HuH-7.5 (cell line): ENCODE measurements around the gene RASL11A.
"Not testable (repeated sequence)": the region's sequence is repeated elsewhere in the genome, so short reads cannot be mapped to it uniquely, and the experiment has no call there.

Experiments
- DNase-seq: peaks from one replicate; pipeline ENCODE4 v3.0.0; 2011; ENCODE audit warnings: low spot score

Gene RASL11A

DNA sequence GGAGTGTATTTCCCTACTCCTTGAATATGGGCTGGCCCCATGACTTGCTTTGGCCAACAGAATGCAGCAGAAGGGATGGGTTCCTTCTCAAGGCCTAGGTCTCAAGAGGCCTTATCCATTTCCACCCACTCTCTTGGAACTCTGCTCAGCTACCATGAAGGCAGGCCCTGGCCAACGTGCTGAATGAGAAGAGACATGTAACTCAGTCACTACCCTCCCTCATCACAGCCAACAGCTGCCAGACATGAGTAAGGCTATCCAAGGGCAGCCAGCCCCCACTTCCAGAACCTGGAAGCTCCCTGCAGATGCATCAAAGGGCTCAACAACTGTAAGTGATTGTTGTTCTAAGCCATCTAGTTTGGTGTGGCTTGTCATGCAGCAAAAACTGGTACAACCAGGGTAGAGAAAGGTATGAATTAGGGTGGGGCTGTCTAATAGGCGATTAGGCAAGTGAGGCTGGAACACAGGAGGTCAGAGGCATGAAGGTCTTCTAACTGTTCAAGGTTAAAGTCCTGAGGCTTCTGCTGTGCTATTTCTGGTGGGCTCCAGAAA, 1.4 kb upstream of the RASL11A start:
- DNase-seq = no peak

DNA sequence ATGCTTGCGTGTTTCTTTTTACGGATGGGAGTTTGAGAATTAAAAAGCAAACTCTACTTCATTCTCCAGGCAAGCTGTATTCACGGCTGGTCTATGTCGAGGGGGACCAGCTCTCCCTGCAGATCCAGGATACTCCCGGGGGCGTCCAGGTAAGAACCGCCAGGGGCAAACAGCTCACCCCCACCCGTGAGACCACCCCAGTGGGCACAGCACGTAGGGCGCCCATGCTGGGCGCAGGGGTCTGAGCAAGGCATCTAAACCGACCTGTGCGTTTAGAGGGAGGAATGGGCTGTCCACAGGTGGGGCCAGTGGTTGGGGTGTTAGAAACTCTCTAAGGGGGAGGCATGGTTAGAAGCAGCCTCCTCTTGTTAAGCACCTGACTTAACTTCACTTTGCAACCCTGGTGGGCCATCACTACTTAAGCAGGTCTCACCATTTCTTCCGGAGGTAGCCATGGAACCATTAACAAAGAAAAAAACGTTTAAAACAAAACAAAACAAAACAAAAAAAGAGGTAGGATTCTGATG, 1.0 kb downstream of the RASL11A start:
- DNase-seq = no peak

DNA sequence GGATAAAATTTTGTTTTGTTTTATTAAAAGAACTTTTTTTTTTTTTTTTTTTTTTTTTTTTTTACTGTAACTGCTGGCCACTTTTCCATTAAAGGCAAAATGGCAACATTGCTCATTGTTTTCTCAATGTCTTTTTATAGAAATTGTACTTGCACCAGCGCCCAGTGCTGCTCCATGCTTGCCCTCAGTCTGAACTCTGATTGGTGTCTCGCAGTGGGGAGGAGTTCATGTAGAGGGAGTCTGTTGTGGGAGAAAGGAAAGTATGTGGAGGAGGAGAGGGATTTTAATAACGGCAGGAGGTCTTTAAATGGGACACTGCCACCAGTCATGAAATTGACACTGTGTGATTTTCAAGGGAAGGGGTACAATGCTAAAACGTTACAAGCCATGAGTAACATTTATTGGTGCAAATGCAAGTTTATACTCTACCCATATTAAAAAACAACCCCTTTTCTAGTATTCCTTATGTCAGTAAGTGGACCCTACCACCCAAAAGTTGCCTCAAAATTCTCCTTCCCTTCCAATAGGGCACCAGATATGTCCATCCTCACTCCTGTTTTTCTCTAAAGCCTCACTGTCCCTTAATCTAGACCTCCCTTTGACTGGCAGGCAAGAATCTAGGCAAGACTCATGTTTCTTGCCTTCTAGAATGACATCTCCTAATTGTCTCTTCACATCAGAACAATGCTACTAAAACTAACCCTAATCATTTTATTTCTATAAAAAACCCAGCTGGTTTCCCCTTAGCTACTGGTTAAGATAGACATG, 3.2 kb downstream of the RASL11A start:
- DNase-seq = no peak

DNA sequence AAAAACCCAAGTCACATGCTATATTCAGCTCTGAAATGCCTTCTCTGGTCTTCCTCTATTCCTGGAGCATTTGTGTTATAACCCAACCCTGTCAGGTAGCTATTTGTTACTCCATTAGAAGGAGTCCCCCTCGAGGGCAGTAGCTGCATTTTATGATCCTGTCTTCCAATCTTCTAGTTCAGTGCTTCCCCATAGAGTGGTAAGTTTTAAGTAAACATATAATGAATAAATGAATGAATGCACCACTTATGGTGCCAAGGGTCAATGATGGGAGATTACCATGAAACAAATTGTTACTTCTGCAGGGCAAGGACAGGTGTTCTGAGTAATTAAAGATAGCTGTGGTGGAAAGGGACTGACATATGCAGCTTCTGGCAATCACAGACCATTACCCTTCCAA, 4.0 kb downstream of the RASL11A start:
- DNase-seq = no peak

GRCh38 chr13:27276188-27276587, 5.6 kb downstream of the RASL11A start:
- no peak for DNase-seq

DNA sequence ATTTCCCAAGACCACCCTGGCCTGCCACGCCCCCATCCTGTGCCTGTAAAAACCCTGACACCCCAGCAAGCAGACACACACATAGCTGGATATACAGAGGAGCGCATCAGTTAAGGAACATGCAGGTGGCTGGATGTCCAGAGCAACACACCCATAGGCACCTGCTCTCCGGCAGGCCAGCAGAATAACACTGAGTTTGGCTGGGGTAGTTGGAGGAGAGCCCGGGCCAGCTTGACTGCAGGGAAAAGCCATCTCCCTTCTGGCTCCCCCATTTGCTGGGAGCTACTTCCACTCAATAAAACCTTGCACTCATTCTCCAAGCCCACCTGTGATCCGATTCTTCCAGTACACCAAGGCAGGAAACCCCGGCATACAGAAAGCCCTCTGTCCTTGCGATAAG, 8.9 kb downstream of the RASL11A start:
- no peak for DNase-seq

DNA sequence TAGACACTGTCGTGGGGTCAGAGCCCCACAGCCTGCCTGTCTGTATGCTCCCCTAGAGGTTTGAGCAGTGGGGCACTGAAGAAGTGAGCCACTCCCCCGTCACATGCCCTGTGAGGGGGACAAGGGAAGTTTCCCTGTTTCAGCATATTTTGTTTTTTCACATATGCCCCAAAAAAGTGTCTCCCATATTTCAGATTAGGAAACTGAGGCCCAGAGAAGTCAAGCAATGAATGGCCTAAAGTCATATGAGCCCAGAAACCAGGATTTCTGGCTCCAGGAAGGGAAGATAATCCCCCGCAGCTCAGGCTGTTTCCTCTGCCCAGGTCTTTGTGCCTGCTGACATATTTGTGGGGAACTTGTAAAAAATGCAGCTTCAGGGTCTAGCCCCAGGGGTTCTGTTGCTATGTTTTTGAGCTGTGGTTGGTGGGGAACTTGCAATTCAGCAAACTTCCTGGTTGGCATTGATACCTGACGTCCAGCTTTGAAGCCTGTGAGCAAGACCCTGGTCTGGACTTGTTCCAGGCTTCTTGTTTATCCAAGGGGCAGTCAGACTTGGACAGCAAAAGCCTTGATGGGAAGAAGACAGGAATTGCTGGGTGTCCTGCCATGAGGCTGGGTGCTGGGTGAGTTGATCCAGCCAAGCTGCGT, 9.5 kb downstream of the RASL11A start:
- no peak for DNase-seq

- DNase-seq = no peak
Observed at GRCh38 chr13:27280841-27281240, 10.2 kb downstream of the RASL11A start.

DNA sequence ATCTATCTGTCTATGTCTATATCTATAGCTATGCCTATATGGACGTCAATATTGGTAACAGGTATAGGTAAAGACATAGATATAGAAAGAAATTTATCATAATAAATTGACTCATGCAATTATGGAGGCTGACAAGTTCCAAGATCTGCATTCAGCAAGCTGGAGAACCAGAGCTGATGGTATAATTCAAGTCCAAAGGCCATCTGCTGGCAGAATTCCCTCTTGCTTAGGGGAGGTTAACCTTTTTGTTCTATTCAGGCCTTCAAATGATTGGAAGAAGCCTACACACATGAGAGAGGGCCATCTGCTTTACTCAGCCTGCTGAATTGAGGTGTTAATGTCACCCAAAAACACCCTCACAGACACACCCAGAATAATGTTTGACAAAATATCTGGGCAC, 10.8 kb downstream of the RASL11A start:
- DNase-seq = no peak

DNA sequence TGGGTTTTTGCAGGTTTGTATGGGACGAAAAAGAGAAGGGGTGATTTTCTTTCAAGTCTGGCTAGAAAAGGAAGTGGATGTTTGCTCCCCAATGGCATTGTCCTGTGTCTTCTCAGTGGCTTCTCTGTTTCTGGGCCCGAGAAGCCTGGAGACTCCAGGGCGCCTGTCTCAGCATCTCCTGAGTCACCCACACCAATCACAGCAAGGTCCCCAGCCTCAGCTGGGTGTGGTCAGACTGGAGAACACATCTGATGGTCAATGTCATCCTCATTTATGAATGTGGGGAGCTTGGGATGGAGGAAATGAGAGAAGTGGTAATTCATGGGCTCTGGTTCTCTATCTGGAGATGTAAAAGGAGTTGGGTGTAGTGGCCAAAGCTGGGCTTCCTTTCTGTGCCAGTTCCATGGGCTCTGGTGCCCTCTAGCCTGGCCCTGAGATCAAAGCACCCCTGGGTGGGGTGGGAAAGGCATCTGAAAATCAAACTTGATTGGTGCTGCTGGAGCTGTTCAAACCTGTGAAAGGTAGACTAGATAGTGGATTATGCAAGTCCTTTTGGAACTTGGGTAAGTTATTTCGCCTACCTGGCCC, 13.4 kb downstream of the RASL11A start:
- DNase-seq = no peak

DNA sequence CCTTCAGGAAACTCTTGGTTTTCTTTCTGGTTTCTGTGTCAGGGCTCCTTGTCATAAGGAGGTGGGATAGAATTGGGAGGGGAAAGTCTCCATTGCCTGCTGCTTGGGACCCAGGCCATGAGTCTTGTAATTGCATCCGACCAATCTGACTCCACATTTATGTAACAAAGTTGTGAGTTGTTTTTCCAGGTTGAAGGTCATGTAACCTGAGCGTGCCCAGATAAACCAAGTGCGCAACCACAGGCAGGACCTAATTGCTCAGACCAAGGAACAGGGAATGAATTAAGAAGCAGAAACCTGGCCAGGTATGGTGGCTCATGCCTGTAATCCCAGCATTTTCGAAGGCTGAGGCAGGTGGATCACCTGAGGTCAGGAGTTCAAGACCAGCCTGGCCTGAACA, 17.8 kb downstream of the RASL11A start:
- DNase-seq = no peak

DNA sequence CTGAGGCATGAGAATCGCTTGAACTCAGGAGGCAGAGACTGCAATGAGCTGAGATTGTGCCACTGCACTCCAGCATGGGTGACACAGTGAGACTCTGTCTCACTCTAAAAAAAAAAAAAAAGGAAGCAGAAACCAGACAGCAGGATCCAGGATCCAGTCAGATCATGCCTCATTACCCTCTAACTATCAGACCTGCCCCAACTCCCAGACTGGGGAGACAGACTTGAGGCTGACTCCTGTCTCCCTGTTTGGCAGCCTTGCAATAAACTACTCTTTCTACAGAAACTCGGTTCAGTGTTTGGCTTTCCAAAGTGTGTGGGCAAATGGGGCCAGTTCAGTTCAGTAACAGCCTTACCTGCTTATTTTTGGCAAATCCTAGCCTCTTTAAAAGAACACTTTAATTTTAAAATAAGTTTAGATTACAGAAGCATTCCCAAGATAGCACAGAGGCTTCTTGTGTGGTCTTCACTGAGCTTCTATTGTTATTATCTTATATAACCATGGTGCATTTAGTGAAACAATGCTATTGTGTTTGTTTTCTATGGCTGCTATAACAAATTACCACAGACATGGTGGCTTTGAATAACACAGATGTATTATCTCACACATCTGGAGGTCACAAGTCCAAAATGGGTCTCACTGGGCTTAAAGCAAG, 18.5 kb downstream of the RASL11A start:
- DNase-seq = no peak

GRCh38 chr13:27290715-27291114, 20.1 kb downstream of the RASL11A start:
- no peak for DNase-seq

DNA sequence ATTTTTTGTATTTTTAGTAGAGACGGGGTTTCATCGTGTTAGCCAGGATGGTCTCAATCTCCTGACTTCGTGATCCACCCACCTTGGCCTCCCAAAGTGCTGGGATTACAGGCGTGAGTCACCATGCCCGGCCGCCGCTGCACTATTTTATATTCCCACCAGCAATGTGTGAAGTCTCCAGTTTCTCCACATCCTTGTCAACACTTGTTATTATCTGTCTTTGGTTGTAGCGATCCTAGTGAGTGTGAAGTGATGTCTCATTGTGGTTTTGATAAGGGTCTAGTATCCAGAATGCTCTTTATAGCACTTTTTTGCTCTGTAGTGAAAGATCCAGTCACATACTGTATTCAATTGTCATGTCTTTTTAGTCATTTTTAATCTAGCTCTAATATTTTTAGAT, 21.3 kb downstream of the RASL11A start:
- DNase-seq = not testable (repeated sequence)

DNA sequence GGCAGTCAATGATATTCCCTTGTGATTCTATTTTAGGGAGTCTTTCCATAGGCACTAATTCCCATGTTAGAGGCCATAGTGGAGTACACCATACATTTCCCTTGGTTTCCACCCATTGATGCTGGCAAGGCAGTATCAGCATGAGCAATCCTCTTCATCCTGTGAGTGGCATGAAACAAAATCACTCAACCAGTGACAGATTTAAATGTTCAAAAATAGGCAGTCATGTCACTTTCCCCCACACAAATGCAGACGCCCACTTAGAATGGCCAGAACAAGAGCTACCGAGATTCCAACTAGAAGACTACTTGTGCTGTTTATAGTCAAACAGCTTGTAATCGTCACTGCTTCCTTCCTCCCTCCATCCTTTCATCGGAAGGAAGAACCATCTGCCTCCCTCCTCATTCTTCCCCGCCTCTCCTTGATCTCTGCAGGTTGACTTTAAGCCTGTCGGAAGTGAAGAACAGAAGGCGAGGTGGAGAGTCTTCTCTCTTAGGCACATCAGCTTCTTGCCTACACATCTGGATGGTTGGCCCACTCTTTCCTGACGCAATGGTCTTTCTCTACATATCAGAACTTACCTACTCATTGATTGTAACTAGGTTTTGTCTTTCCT, 22.6 kb downstream of the RASL11A start:
- DNase-seq = no peak

DNA sequence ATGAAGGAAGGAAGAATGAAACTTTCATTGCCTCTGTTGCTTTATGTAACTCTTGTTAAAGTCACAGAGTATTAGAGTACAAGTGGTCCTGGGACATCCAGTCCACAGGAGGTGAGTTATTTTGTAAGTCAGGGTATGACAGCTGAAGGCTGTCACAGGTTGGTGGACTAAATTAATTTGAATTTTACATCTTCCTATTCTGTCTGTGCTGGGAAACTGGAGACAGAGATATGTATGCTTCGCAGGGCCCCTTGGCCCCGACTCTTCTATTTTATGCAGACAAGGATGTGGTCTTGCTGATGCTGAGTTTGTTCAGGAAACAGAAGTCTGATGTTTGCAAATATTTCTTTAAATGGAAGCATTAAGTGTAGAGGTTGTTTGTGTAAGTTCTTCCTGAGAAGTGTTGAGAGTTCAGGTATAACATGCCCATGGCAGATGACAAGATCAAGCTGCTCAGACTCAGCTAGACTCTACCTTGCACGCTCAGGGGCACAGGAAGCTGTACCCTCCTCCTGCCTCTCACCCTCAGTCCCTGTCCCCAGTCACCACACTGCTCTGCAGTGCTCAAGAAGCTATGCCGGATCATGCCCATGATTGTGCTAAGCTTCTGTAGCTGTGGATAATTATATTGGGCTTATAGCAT, 23.4 kb downstream of the RASL11A start:
- no peak for DNase-seq

GRCh38 chr13:27295096-27295495, 24.5 kb downstream of the RASL11A start:
- DNase-seq = no peak

GRCh38 chr13:27295660-27296059, 25.0 kb downstream of the RASL11A start:
- DNase-seq = no peak

DNA sequence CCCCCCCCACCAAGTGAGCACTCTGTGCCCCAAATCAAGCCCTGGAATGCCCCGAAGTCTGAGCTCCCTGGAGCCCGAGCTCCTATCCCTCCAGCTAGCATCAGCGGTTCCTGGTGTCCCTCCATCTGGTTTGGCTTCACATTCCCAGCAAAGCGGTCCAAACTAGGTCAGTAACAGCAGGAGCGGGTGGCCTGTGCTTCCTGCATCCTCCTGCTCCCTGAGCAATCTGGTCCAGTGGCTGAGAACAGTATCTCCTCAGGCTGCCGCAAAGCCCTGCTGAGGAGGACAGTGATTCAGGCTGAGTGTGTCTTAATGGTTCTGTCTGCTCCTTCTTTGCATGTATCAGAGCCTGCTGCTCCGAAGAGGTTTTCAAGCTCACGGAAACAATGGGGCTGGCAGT, 25.9 kb downstream of the RASL11A start:
- no peak for DNase-seq

DNA sequence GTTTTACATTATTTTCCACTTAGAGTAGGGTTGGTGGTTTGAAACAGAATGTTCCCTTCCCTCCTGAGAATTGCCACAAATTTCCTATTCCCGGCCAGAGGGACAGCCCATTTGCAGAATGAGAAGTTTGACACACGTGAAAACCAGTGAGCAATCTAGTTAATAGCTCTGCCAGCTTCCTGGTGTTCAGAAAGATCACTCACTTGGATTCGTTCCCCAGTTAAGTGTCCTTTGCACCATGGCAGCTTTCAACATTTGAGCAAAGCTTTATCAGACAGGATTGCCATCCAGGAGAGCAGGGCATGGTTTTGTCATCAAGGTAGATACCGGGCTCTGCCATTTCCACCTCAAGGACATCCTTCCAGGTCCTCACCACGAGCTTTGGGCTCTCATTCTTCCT, 28.2 kb downstream of the RASL11A start:
- no peak for DNase-seq

DNA sequence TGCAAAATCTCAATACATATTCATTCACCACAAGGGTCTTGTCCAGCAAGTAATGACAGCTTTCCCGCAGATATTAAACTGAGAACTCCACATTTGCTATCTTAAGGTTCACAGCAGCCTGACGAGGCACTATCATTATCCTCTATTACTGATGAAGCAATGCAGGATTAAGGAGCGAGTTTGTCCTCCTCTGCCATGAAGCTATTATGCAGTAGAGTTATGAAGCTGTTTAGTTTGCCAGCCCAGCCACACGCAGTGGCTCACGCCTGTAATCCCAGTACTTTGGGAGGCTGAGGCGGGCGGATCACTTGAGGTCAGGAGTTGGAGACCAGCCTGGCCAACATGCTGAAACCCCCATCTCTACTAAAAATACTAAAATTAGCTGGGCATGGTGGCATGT, 29.8 kb downstream of the RASL11A start:
- DNase-seq = not testable (repeated sequence)
